Measurements from ENCODE around the gene SPRY2.

Gene SPRY2

GRCh38 chr13:80342471-80343371 is 1.8 kb upstream of the SPRY2 start:
- peak overlapping the region; percentile 88 for H2AFZ ChIP-seq
- no peaks in the 10 kb centered on the region for H3K4me1 ChIP-seq
- H3K27ac ChIP-seq, result peak overlapping the region; percentile 59
- TF ChIP-seq CTCF (IDR thresholded peaks at IDR 0.05), result peak; percentile 95
- H3K36me3 ChIP-seq (ENCODE audit: control insufficient read depth, insufficient read depth, low read length), result no peaks in the 10 kb centered on the region
- peak overlapping the region; percentile 58 for H3K4me3 ChIP-seq (ENCODE audit: low read depth, low read length)
- H3K9me3 ChIP-seq (ENCODE audit: control insufficient read depth, low read length), result no peaks in the 10 kb centered on the region
- H3K9ac ChIP-seq, result no peak overlapping the region
- peak overlapping the region; percentile 74 for H3K4me2 ChIP-seq (ENCODE audit: low read length)
- no peaks in the 10 kb centered on the region for H3K79me2 ChIP-seq
- no peaks in the 10 kb centered on the region for H3K27me3 ChIP-seq (ENCODE audit: control insufficient read depth, insufficient read depth, low read length)

- Histone ChIP-seq H3K4me2 (ENCODE audit: low read length) (peak overlapping the region; percentile 74), H3K27me3 (ENCODE audit: control insufficient read depth, insufficient read depth, low read length) (no peaks in the 10 kb centered on the region)
Observed at GRCh38 chr13:80341756-80342370, 937 bp upstream of the SPRY2 start.

GRCh38 chr13:80340651-80341100 is 250 bp downstream of the SPRY2 start:
- Histone ChIP-seq H3K36me3 (ENCODE audit: control insufficient read depth, insufficient read depth, low read length) (no peaks in the 10 kb centered on the region), H3K4me2 (ENCODE audit: low read length) (peak overlapping the region; percentile 84), H3K27me3 (ENCODE audit: control insufficient read depth, insufficient read depth, low read length) (no peaks in the 10 kb centered on the region), H3K9ac (peak overlapping the region; percentile 28), H2AFZ (peak overlapping the region; percentile 84), H3K4me3 (ENCODE audit: low read depth, low read length) (peak overlapping the region; percentile 87), H3K9me3 (ENCODE audit: control insufficient read depth, low read length) (no peaks in the 10 kb centered on the region), H3K27ac (peak overlapping the region; percentile 89), H3K79me2 (no peaks in the 10 kb centered on the region), H3K4me1 (no peaks in the 10 kb centered on the region)
- no peak for TF ChIP-seq CTCF (IDR thresholded peaks at IDR 0.05)

More at GRCh38 chr13:80341756-80342370, 937 bp upstream of the SPRY2 start:
- Histone ChIP-seq H2AFZ (peak overlapping the region; percentile 58), H3K9ac (no peak overlapping the region), H3K36me3 (ENCODE audit: control insufficient read depth, insufficient read depth, low read length) (no peaks in the 10 kb centered on the region), H3K4me1 (no peaks in the 10 kb centered on the region), H3K9me3 (ENCODE audit: control insufficient read depth, low read length) (no peaks in the 10 kb centered on the region), H3K79me2 (no peaks in the 10 kb centered on the region), H3K27ac (peak overlapping the region; percentile 89), H3K4me3 (ENCODE audit: low read depth, low read length) (peak overlapping the region; percentile 87)
- TF ChIP-seq CTCF (IDR thresholded peaks at IDR 0.05), result no peak

GRCh38 chr13:80339912-80340650 is 845 bp downstream of the SPRY2 start:
- Histone ChIP-seq H3K27ac (peak overlapping the region; percentile 89), H3K4me3 (ENCODE audit: low read depth, low read length) (peak overlapping the region; percentile 87), H2AFZ (peak overlapping the region; percentile 84), H3K79me2 (no peaks in the 10 kb centered on the region), H3K27me3 (ENCODE audit: control insufficient read depth, insufficient read depth, low read length) (no peaks in the 10 kb centered on the region), H3K4me1 (no peaks in the 10 kb centered on the region), H3K36me3 (ENCODE audit: control insufficient read depth, insufficient read depth, low read length) (no peaks in the 10 kb centered on the region), H3K9ac (peak overlapping the region; percentile 28), H3K9me3 (ENCODE audit: control insufficient read depth, low read length) (no peaks in the 10 kb centered on the region), H3K4me2 (ENCODE audit: low read length) (peak overlapping the region; percentile 84)
- TF ChIP-seq CTCF (IDR thresholded peaks at IDR 0.05), result no peak
